Left colon (tissue), 2 donors: ENCODE measurements around the gene AARS1. TPM values are rescaled to one million over a fixed set of nuclear protein-coding genes. Genes with fewer than 3 reads are reported as not detected.
"Not testable (repeated sequence)": the region's sequence is repeated elsewhere in the genome, so short reads cannot be mapped to it uniquely, and the experiment has no call there.

Experiments
- ATAC-seq: fragments of 200-7000 bp; cut with Tn5 transposase; one replicate; pipeline ENCODE4 v1.9.1; 2020; ENCODE audit warnings: mild to moderate bottlenecking, moderate library complexity
- DNase-seq, 2 donors: peaks; one replicate each; pipeline ENCODE4 v3.0.0-alpha.2; 2020
- intact Hi-C, 2 donors: fragments of 100-400 bp; cut with DNase I in 1 of 2; cut with micrococcal nuclease in 1 of 2; formaldehyde crosslinking; loops; one replicate each; pipeline versions ENCODE4 v1.11.2 to v1.14.0; 2022; cut with DNase I, micrococcal nuclease
- total RNA-seq, 2 donors: library from RNA; stranded (reverse); fragmentation: NEBNext Ultra II Directional; extraction: Animal tissue kit (Norgen Biotek cat#: 25700); gene quantifications; one replicate each; pipeline ENCODE4 v1.2.1, GENCODE V29; 2021
- donor health status: DM: no; HTN: no; CAD: no.
- donor health status: DM: yes; HTN: yes; CAD: no.

AARS1 gene
- total RNA-seq, 2 donors from 2014 or later: 38.9 to 62.4 TPM

- DNase-seq, intact Hi-C loops, ATAC-seq: not testable (repeated sequence)
Observed at GRCh38 chr16:70249697-70250096, 39.6 kb downstream of the AARS1 start.

GRCh38 chr16:70238773-70239172 is 50.5 kb downstream of the AARS1 start:
- DNase-seq, ATAC-seq, intact Hi-C loops: not testable (repeated sequence)

GRCh38 chr16:70231831-70232230 is 57.5 kb downstream of the AARS1 start:
- intact Hi-C loops, ATAC-seq, DNase-seq: not testable (repeated sequence)

GRCh38 chr16:70226024-70226423 is 63.3 kb downstream of the AARS1 start:
- intact Hi-C loops, DNase-seq, ATAC-seq: not testable (repeated sequence)

DNA sequence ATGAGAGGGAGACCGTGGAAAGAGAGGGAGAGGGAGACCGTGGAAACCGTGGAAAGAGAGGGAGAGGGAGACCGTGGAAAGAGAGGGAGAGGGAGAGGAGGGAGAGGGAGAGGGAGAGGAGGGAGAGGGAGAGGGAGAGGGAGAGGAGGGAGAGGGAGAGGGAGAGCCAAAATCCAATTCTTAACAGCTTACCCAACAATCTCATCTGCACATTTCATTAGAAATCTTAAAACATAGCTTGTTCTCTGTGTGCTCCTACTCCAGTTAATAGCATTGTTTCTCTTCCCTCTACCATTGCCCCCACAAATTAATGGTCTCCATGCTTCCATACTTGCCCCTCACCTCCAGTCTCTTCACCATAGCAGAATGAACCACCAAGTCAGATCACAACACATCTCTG is 63.9 kb downstream of the AARS1 start:
- intact Hi-C loops: not testable (repeated sequence)

GRCh38 chr16:70224645-70225044 is 64.7 kb downstream of the AARS1 start:
- intact Hi-C loops, DNase-seq, ATAC-seq: not testable (repeated sequence)

More for the DNA sequence above, 63.9 kb downstream of the AARS1 start:
- not testable (repeated sequence) for ATAC-seq, DNase-seq

DNA sequence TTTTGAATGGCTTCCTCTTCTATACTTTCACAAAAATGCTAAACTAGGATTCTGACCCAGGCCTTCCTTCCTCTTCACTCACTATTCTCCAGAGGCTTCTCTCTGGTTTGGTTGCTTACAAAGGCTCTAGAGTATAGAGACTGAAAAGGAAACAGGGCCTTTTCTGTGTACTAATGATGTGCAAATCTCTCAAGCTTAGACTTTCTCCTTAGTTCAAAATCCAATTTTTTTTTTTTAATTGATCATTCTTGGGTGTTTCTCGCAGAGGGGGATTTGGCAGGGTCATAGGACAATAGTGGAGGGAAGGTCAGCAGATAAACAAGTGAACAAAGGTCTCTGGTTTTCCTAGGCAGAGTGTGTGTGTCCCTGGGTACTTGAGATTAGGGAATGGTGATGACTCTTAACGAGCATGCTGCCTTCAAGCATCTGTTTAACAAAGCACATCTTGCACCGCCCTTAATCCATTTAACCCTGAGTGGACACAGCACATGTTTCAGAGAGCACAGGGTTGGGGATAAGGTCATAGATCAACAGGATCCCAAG is 65.3 kb downstream of the AARS1 start:
- intact Hi-C loops, DNase-seq, ATAC-seq: not testable (repeated sequence)

DNA sequence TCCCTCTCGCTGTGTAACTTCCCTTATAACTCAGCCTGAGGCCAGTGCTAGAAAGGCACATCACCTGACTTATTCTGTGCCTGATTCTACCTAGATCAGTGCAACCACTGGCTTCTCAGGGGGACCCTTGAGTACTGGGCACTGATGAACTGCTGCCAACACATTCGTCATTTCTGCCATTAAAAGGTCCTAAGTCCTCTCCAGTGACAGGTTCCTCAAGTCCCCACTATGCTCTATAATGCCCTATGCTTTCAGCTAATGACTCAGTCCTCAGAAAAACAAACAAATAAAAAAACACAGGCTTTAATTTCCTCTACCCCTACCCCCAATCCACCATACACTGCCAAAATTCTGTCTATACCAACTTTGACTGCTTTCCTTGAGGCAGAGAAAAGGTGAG is 66.1 kb downstream of the AARS1 start:
- ATAC-seq, DNase-seq, intact Hi-C loops: not testable (repeated sequence)

DNA sequence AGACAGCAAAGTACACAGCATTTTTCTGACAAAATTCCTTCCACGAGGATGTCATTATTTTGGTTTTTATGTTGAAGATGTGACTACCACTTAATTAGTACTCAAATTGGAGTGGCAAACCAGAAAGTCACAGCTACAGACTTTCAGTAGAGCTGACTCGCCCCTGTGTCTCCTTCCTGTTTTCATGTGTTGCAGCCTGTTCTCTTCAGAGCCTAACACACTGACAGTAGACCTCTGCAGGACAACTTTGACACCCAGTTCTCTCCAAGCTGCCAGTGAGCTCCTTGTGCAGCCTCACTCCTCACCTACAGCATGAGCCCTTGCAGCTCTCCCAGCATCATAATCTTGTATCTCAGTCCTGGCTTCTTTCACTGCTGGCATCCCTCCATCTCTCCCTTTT is 66.7 kb downstream of the AARS1 start:
- ATAC-seq, DNase-seq, intact Hi-C loops: not testable (repeated sequence)

DNA sequence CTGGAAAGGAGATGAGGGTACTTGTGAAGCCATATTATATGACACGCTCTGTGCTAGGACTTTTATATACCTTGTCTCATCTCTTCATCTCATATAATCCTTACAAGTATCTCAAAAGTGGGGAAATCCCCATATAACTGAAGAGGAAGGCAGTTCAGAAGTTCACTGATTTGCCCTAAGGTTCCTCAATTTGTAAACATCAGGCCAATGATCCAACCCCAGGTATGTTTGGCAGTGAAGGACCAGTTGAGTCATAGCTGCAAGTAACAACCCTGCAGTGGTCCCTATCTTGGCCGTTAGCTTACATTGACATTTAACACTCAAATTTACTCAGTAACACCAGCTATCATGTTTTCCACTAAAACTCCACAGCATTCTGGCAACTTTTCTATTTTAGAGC is 70.7 kb downstream of the AARS1 start:
- ATAC-seq, intact Hi-C loops, DNase-seq: not testable (repeated sequence)

- intact Hi-C loops, ATAC-seq, DNase-seq: not testable (repeated sequence)
Observed at GRCh38 chr16:70206382-70206781, 82.9 kb downstream of the AARS1 start.

DNA sequence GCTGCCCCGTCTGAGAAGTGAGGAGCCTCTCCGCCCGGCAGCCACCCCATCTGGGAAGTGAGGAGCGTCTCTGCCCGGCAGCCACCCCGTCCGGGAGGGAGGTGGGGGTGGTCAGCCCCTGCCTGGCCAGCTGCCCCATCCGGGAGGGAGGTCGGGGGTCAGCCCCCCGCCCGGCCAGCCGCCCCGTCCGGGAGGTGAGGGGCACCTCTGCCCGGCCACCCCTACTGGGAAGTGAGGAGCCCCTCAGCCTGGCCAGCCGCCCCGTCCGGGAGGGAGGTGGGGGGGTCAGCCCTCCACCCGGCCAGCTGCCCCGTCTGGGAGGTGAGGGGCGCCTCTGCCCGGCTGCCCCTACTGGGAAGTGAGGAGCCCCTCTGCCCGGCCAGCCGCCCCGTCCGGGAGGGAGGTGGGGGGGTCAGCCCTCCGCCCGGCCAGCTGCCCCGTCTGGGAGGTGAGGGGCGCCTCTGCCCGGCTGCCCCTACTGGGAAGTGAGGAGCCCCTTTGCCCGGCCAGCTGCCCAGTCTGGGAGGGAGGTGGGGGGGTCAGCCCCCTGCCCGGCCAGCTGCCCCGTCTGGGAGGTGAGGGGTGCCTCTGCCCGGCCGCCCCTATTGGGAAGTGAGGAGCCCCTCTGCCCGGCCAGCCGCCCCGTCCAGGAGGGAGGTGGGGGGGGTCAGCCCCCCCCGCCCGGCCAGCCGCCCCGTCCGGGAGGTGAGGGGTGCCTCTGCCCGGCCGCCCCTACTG is 84.5 kb downstream of the AARS1 start:
- ATAC-seq, intact Hi-C loops, DNase-seq: not testable (repeated sequence)

DNA sequence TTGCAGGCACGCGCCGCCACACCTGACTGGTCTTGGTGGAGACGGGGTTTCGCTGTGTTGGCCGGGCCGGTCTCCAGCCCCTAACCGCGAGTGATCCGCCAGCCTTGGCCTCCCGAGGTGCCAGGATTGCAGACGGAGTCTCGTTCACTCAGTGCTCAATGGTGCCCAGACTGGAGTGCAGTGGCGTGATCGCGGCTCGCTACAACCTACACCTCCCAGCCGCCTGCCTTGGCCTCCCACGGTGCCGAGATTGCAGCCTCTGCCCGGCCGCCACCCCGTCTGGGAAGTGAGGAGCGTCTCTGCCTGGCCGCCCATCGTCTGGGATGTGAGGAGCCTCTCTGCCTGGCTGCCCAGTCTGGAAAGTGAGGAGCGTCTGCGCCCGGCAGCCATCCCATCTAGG is 85.3 kb downstream of the AARS1 start:
- ATAC-seq, DNase-seq, intact Hi-C loops: not testable (repeated sequence)

DNA sequence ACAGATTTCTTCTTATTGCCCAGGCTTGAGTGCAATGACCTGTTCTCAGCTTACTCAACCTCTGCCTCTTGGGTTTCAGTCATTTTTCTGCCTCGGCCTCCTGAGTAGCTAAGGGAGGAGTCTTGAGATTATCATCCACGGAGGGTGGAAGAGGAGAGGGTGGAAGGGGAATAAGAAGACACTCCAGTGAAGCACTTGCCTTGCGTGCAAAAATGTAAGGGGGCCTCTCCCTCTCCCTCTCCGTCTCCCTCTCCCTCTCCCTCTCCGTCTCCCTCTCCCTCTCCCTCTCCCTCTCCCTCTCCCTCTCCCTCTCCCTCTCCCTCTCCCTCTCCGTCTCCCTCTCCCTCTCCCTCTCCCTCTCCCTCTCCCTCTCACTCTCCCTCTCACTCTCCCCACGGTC is 85.8 kb downstream of the AARS1 start:
- DNase-seq, intact Hi-C loops, ATAC-seq: not testable (repeated sequence)

Other genes starting within 250 kb of the AARS1 start
- 10 to 100 TPM; 22.6 to 37.5 TPM for gene PDPR, start 175.2 kb downstream of the AARS1 start, total RNA-seq
- under 1 TPM in 1 of 2 donors, not detected in 1; 0.64 TPM for gene CLEC18C, start 115.7 kb downstream of the AARS1 start, total RNA-seq
- 10 to 100 TPM; 15.0 to 19.6 TPM for gene EXOSC6, start 37.6 kb downstream of the AARS1 start, total RNA-seq
- gene DDX19B, start 9.7 kb upstream of the AARS1 start, total RNA-seq: 10 to 100 TPM; 27.3 to 28.2 TPM
- 10 to 100 TPM; 16.1 to 19.0 TPM for gene DDX19A, start 57.4 kb upstream of the AARS1 start, total RNA-seq
- 1 to 10 TPM; 6.0 to 8.7 TPM for gene ST3GAL2, start 149.6 kb upstream of the AARS1 start, total RNA-seq
- 10 to 100 TPM; 36.5 to 48.8 TPM for gene FCSK, start 165.1 kb upstream of the AARS1 start, total RNA-seq
- gene COG4, start 234.0 kb upstream of the AARS1 start, total RNA-seq: 10 to 100 TPM; 49.5 to 54.4 TPM
- gene SF3B3, start 234.3 kb upstream of the AARS1 start, total RNA-seq: 100 to 1,000 TPM; 133 to 168 TPM